Sigmoid colon (tissue), 7 donors: ENCODE results near the gene LDB2. TPM values are rescaled to one million over a fixed set of nuclear protein-coding genes. Genes with fewer than 3 reads are reported as not detected.

Source experiments
- DNase-seq: peaks from one replicate; pipeline ENCODE4 v3.0.0-alpha.2; 2019
- H3K27ac ChIP-seq, 4 donors: fragments of 200-600 bp; sonication (generic); one replicate each; pipeline ENCODE4 v1.5.1; 2016 to 2019; ENCODE audit warnings: mild to moderate bottlenecking in 1 of 4
- H3K27me3 ChIP-seq, 3 donors: fragments of 200-600 bp; sonication (generic); one replicate each; pipeline ENCODE4 v1.5.1; 2019; ENCODE audit warnings: mild to moderate bottlenecking in 1 of 3
- H3K36me3 ChIP-seq, 4 donors: fragments of 200-600 bp; sonication (generic); one replicate each; pipeline ENCODE4 v1.5.1; 2016 to 2019
- H3K4me1 ChIP-seq, 4 donors: fragments of 200-600 bp; sonication (generic); one replicate each; pipeline ENCODE4 v1.5.1; 2017 to 2019
- H3K4me3 ChIP-seq, 4 donors: fragments of 200-600 bp; sonication (generic); one replicate each; pipeline ENCODE4 v1.5.1; 2017 to 2019; ENCODE audit warnings: mild to moderate bottlenecking in 2 of 4, moderate library complexity in 1 of 4
- H3K9me3 ChIP-seq, 4 donors: fragments of 200-600 bp in 3 of 4; sonication (generic) in 3 of 4; one replicate each; pipeline versions ENCODE4 v1.5.1 to v1.6.1; 2013 to 2019
- EP300 ChIP-seq, 4 donors: sonication (generic); formaldehyde crosslinking; IDR thresholded peaks; one replicate each; pipeline ENCODE4 v1.6.1; 2017; ENCODE audit warnings: antibody characterized with exemption in 4 of 4
- POLR2A ChIP-seq, 2 donors: fragments of 450-650 bp; IDR thresholded peaks; one replicate each; pipeline ENCODE4 v1.6.1; 2016; ENCODE audit warnings: antibody characterized with exemption in 2 of 2, mild to moderate bottlenecking in 2 of 2, moderate library complexity in 2 of 2
- POLR2AphosphoS5 ChIP-seq, 4 donors: sonication (generic); formaldehyde crosslinking; IDR thresholded peaks; one replicate each; pipeline ENCODE4 v1.6.1; 2017; ENCODE audit warnings: antibody characterized with exemption in 4 of 4
- WGBS, 2 donors: extraction: QIAGEN DNeasy Blood & Tissue Kit; methylation state at CpG; one replicate each; pipeline ENCODE4 v1.1.7; 2013; 5-methylcytosine and 5-hydroxymethylcytosine counted together
- intact Hi-C: fragments of 100-400 bp; cut with DNase I; formaldehyde crosslinking; loops from one replicate; pipeline ENCODE4 v1.15.1; 2023
- polyA plus RNA-seq, 3 donors: library from polyadenylated mRNA; stranded (reverse); fragments of 200-250 nt; gene quantifications; one replicate each; pipeline ENCODE4 v1.2.3, GENCODE V29; 2013
- total RNA-seq, 4 donors: library from RNA; depleted of rRNA; stranded (reverse); fragments of >200 nt; gene quantifications; one replicate each; pipeline ENCODE4 v1.1.0, GENCODE V29; 2016
- TF ChIP-seq, protein P1 (sequence below), 4 experiments: fragments of 450-650 bp in 3 of 4; fragments of 200-600 bp in 1 of 4; IDR thresholded peaks; one replicate each; pipeline ENCODE4 v1.5.1; 2016 to 2019; ENCODE audit warnings: antibody characterized with exemption in 4 of 4, mild to moderate bottlenecking in 3 of 4, moderate library complexity in 2 of 4
- donor health status: healthy with polysubstance abuse.
- donor health status: Bipolar disorder and iron deficiency.
- donor health status: healthy.

LDB2 gene
- 10 to 100 TPM; 18.3 to 28.5 (median 20.5) TPM for total RNA-seq
- polyA plus RNA-seq, result 1 to 10 TPM; 2.1 to 6.6 (median 6.1) TPM

- H3K36me3 ChIP-seq, result no peaks in the 10 kb centered on the region
- H3K27me3 ChIP-seq, result no peaks in the 10 kb centered on the region
- TF ChIP-seq, protein P1, sequence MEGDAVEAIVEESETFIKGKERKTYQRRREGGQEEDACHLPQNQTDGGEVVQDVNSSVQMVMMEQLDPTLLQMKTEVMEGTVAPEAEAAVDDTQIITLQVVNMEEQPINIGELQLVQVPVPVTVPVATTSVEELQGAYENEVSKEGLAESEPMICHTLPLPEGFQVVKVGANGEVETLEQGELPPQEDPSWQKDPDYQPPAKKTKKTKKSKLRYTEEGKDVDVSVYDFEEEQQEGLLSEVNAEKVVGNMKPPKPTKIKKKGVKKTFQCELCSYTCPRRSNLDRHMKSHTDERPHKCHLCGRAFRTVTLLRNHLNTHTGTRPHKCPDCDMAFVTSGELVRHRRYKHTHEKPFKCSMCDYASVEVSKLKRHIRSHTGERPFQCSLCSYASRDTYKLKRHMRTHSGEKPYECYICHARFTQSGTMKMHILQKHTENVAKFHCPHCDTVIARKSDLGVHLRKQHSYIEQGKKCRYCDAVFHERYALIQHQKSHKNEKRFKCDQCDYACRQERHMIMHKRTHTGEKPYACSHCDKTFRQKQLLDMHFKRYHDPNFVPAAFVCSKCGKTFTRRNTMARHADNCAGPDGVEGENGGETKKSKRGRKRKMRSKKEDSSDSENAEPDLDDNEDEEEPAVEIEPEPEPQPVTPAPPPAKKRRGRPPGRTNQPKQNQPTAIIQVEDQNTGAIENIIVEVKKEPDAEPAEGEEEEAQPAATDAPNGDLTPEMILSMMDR (IDR thresholded peaks at IDR 0.05), result no peak
- TF ChIP-seq EP300 (IDR thresholded peaks at IDR 0.05) (peak in 1 of 4 donors; percentile 75), POLR2AphosphoS5 (IDR thresholded peaks at IDR 0.05) (peak in 3 of 4 donors; percentile 5 to 64 (median 18)), POLR2A (IDR thresholded peaks at IDR 0.05) (no peak)
- 8 to 23% methylated on average over 18 of the region's 18 CpGs for WGBS, 2 donors
- H3K4me3 ChIP-seq, result peak within 1 kb of the TSS; percentile 6 to 50 (median 42)
- H3K9me3 ChIP-seq, result no peaks in the 10 kb centered on the region
- peaks cover 0 to 12% (median 4%) of the 10 kb centered on the region in 4 donors for H3K4me1 ChIP-seq
- H3K27ac ChIP-seq, result peak within 1 kb of the TSS; percentile 46 to 77 (median 70)
- intact Hi-C loops, result loop anchor here (5.0 kb wide), 1 partner anchor 69 kb away; no protein-coding TSS in a partner anchor
- peak; percentile 88 for DNase-seq
These were observed at the start of gene LDB2 for GRCh38 chr4:16897991-16898827. Gene LDB2, minus strand, starts transcription at chr4:16898645.

DNA sequence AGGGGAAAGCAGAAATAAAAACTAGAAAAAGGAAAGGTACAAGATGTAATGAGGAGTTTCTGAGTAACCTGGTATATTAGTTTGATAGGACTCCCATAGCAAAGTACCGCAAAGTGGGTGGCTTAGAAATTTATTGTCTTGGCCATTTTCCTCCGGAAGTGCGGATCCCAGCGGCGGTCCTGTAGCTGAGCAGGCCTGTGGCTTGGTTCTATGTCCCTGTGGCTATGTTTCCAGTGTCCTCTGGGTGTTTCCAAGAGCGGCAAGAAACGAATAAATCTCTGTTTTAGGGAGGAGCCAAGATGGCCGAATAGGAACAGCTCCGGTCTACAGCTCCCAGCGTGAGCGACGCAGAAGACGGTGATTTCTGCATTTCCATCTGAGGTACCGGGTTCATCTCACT lies 44.0 kb upstream of the LDB2 start:
- intact Hi-C loops, result no loop called here
- Histone ChIP-seq H3K4me3 (no peak overlapping the region), H3K36me3 (no peaks in the 10 kb centered on the region), H3K27ac (no peak overlapping the region), H3K4me1 (no peaks in the 10 kb centered on the region), H3K27me3 (no peaks in the 10 kb centered on the region), H3K9me3 (no peaks in the 10 kb centered on the region)
- WGBS, 2 donors, result 97% methylated on average over 13 of the region's 14 CpGs
- DNase-seq, result no peak
- TF ChIP-seq POLR2A (IDR thresholded peaks at IDR 0.05) (no peak), EP300 (IDR thresholded peaks at IDR 0.05) (no peak), POLR2AphosphoS5 (IDR thresholded peaks at IDR 0.05) (no peak)
- TF ChIP-seq, protein P1 (IDR thresholded peaks at IDR 0.05), result no peak

GRCh38 chr4:16939178-16939577 lies 40.7 kb upstream of the LDB2 start:
- intact Hi-C loops, result no loop called here
- WGBS, 2 donors, result 89 to 90% methylated on average over 2 of the region's 2 CpGs

DNA sequence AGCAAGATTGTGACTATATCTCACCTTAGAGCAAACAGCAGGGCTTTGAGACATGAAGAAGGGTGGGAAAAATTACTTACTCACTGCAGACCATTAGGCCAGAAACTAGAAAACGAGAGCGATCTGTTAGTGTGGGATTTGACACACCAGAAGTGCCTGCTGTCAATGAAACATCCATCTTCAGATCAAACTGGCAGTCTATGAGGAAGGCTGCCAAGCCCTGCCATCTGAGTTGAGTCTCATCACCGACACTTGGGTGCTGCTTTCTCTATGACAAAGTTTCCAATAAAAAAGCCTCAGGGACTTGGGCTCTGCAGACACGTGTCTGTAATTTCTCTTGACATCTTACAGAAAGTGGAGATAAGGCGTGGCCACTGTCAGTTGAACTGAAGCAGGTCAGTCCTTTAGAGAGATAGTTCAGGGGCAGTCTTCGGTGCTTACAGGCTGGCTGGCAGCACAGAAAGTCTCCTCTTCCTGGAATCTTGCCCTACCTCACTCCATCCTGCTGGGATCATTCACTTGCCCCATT lies 40.1 kb upstream of the LDB2 start:
- DNase-seq, result no peak
- no peaks in the 10 kb centered on the region for H3K36me3 ChIP-seq
- 71 to 82% methylated on average over 6 of the region's 6 CpGs for WGBS, 2 donors
- H3K27me3 ChIP-seq, result no peaks in the 10 kb centered on the region
- H3K27ac ChIP-seq, result no peak overlapping the region
- no peaks in the 10 kb centered on the region for H3K9me3 ChIP-seq
- no peaks in the 10 kb centered on the region for H3K4me1 ChIP-seq
- TF ChIP-seq POLR2A (IDR thresholded peaks at IDR 0.05) (no peak), EP300 (IDR thresholded peaks at IDR 0.05) (no peak), POLR2AphosphoS5 (IDR thresholded peaks at IDR 0.05) (no peak)
- TF ChIP-seq, protein P1 (IDR thresholded peaks at IDR 0.05), result no peak
- intact Hi-C loops, result no loop called here
- no peak overlapping the region for H3K4me3 ChIP-seq

More at GRCh38 chr4:16939178-16939577, 40.7 kb upstream of the LDB2 start:
- Histone ChIP-seq H3K4me3 (no peak overlapping the region), H3K27me3 (no peaks in the 10 kb centered on the region), H3K36me3 (no peaks in the 10 kb centered on the region), H3K9me3 (no peaks in the 10 kb centered on the region), H3K27ac (no peak overlapping the region), H3K4me1 (no peaks in the 10 kb centered on the region)
- TF ChIP-seq POLR2A (IDR thresholded peaks at IDR 0.05) (no peak), EP300 (IDR thresholded peaks at IDR 0.05) (no peak), POLR2AphosphoS5 (IDR thresholded peaks at IDR 0.05) (no peak)
- no peak for DNase-seq
